Tibial nerve (tissue), 3 donors: ENCODE results near the gene CLEC17A.

Experiments used
- POLR2A ChIP-seq, 2 donors: fragments of 450-650 bp; IDR thresholded peaks; one replicate each; pipeline ENCODE4 v1.6.1; 2017; ENCODE audit warnings: antibody characterized with exemption in 2 of 2, mild to moderate bottlenecking in 2 of 2, moderate library complexity in 2 of 2
- TF ChIP-seq, protein P1 (sequence below), 5 experiments: fragments of 200-600 bp in 3 of 5; fragments of 450-650 bp in 2 of 5; sonication (generic) in 3 of 5; IDR thresholded peaks; one replicate each; pipeline ENCODE4 v1.5.1; 2016 to 2019; ENCODE audit warnings: antibody characterized with exemption in 5 of 5, mild to moderate bottlenecking in 3 of 5, moderate library complexity in 2 of 5

DNA sequence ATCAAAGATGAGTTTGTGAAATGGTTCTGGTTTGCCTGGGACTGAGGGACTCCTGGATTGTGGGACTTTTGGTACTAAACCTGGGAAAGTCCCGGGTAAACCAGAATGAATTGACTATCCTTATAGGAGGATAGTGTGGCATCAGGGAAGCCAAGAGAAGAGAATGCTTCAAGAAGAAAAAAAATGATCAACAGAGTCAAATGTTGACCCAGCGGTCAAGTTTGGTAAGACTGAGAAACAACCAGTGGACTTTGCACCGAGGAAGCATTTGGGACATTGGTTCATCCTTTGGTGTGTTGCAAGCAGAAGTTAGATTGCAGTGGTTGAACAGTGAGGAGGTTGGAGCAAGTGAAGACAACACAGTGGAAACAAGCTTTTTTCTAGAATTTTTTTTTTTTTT lies 33.5 kb downstream of the CLEC17A start:
- TF ChIP-seq, protein P1, sequence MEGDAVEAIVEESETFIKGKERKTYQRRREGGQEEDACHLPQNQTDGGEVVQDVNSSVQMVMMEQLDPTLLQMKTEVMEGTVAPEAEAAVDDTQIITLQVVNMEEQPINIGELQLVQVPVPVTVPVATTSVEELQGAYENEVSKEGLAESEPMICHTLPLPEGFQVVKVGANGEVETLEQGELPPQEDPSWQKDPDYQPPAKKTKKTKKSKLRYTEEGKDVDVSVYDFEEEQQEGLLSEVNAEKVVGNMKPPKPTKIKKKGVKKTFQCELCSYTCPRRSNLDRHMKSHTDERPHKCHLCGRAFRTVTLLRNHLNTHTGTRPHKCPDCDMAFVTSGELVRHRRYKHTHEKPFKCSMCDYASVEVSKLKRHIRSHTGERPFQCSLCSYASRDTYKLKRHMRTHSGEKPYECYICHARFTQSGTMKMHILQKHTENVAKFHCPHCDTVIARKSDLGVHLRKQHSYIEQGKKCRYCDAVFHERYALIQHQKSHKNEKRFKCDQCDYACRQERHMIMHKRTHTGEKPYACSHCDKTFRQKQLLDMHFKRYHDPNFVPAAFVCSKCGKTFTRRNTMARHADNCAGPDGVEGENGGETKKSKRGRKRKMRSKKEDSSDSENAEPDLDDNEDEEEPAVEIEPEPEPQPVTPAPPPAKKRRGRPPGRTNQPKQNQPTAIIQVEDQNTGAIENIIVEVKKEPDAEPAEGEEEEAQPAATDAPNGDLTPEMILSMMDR (IDR thresholded peaks at IDR 0.05) = no peak
- no peak for TF ChIP-seq POLR2A (IDR thresholded peaks at IDR 0.05)
